Pulmonary artery endothelial cell (primary cell): ENCODE measurements around the gene PACS2. TPM values are rescaled to one million over a fixed set of nuclear protein-coding genes. Genes with fewer than 3 reads are reported as not detected.
"Not testable (repeated sequence)": the region's sequence is repeated elsewhere in the genome, so short reads cannot be mapped to it uniquely, and the experiment has no call there.

Experiments
- DNase-seq: peaks from one replicate; pipeline ENCODE4 v3.0.0-alpha.2; 2011; ENCODE audit warnings: low read depth, low spot score
- total RNA-seq: library from RNA; depleted of rRNA; stranded (reverse); fragments of >200 nt; gene quantifications from 2 replicates; pipeline ENCODE4 v1.2.3, GENCODE V29; 2014

Gene PACS2
- total RNA-seq, 1 donor from 2014 or later: 52.6 TPM

GRCh38 chr14:105348945-105349699 is 34.6 kb downstream of the PACS2 start:
- DNase-seq: no peak

- no peak for DNase-seq
Observed at GRCh38 chr14:105349992-105350391, 35.4 kb downstream of the PACS2 start.

DNA sequence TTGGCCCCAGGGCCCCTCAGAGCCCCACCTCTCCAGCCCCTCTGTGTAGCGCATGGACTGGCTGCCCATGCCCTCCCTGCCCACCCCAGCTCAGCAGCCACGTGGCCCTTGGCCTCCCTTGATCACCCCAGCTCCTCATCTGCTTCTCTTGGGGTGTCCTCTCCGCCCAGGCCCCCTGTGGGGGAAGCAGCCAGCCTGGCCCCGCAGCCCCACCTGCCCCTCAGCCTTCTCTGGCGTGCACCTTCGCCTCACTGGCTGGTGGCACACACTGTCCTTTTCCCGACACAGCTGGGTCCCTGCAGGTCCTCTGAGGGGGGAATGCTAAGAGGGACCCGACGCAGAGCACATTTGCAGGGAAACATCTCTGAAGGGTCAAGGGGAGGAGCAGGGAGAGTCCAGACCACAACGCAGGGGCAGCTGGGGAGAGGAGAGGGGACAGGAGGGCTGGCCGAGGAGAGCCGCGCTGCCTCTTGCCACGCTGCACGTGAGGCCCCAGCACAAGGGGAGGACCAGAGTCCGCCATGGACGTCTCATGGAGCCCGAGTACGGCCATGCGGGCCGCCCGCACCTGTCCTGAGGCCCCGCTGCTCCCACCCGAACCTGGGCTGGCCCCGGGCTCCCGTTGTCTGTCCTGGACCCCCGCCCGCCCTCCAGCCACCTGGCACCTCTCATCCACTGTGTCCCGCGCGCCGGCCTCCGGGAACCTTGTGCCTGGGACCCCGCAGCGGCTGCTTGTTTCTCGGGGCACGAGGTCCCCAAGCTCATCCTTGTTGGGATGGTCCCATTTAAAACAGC is 36.1 kb downstream of the PACS2 start:
- no peak for DNase-seq

DNA sequence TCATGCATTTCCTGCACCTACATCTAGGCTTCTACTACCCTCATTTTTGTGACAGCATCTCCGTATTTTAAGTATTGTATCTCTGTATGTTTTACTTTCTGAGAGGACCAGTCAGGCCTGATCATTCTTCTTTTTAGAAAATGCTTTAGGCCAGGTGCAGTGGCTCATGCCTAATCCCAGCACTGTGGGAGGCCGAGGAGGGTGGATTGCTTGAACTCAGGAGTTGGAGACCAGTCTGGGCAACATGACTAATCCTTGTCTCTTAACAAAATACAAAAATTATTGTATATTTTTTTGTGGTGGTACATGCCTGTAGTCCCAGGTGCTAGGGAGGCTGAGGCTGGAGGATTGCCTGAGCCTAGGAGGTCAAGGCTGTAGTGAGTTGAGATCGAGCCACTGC is 36.9 kb downstream of the PACS2 start:
- no peak for DNase-seq

DNA sequence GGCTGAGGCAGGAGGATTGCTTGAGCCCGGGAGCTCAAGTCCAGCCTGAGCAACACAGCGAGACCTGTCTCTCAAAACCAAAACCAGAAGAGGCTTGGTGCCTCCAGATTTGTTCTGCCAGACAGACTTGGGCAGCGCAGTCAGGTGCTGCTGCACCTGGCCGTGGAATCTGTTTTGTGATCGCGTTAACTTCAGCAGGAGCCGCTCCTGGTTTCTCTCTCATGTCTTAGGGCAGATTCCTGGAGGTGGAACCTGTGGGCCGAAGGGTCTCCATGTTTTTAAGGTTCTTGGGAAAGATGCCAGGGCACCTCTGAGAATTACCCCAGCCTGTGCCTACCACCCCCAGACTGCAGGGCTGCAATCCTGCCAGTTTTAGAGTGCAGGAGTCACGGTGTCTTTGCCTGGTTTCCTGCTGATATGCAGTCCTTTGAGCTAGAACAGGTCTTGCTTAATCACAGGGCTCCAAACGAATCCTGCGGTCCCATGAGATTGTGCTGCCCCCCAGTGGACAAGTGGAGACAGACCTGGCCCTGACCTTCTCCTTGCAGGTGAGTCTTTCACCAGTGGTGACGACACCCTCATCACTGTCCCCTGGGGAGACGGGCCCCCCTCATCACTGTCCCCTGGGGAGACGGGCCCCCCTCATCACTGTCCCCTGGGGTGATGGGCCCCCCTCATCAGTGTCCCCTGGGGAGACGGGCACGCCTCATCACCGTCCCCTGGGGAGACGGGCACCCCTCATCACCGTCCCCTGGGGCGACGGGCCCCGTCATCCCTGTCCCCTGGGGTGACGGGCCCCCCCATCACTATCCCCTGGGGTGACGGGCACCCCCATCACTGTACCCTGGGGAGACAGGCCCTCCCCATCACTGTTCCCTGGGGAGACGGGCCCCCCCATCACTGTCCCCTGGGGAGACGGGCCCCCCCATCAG is 37.6 kb downstream of the PACS2 start:
- peak; percentile 57 for DNase-seq

DNA sequence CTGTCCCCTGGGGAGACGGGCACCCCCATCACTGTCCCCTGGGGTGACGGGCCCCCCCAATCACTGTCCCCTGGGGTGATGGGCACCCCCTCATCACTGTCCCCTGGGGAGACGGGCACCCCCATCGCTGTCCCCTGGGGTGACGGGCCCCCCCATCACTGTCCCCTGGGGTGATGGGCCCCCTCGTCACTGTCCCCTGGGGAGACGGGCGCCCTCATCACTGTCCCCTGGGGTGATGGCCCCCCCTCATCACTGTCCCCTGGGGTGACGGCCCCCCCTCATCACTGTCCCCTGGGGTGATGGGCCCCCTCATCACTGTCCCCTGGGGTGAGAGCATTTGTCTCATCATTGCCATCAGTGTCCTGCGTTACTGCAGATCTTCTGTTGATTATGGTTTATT is 38.6 kb downstream of the PACS2 start:
- no peak for DNase-seq

- DNase-seq: no peak
Observed at GRCh38 chr14:105354541-105354940, 40.0 kb downstream of the PACS2 start.

- DNase-seq: no peak
Observed at GRCh38 chr14:105355049-105355575, 40.6 kb downstream of the PACS2 start.

- no peak for DNase-seq
Observed at GRCh38 chr14:105355850-105356604, 41.5 kb downstream of the PACS2 start.

- DNase-seq: no peak
Observed at GRCh38 chr14:105356927-105357326, 42.4 kb downstream of the PACS2 start.

- no peak for DNase-seq
Observed at GRCh38 chr14:105357626-105358025, 43.1 kb downstream of the PACS2 start.

DNA sequence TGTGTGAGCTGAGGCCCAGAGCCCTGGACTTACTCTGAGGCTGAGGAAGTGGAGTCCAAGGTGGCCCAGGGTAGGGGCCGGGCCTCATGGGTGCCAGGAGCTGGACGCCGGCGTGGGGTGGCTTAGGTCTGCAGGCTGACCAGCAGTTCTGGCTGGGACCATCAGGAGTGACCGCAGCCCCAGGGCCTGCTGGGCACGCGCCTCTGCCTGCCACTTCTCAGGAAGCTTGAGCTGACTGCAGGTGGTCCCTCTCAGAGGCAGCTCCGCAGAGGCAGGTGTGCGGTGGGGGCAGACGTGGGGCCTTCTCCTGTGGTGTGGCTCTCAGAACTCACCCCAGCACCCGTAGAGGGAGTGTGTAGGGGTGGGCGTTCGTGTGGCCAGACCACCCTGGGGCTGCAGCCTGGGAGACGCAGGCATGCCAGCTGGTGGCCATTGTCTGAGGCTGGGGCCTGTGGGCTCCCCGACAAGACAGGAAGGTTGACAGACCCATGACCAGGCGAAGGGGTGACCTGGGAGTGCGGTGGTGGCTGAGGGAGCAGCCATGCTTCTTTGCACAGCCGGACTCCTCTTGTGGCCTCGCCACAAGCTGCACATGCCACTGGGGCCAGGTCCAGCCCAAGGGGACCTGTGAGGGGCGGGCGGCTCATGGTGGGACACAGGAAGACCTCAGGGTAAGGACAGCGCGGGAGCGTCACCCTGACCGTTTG is 43.7 kb downstream of the PACS2 start:
- no peak for DNase-seq

GRCh38 chr14:105358943-105359342 is 44.4 kb downstream of the PACS2 start:
- DNase-seq: no peak

DNA sequence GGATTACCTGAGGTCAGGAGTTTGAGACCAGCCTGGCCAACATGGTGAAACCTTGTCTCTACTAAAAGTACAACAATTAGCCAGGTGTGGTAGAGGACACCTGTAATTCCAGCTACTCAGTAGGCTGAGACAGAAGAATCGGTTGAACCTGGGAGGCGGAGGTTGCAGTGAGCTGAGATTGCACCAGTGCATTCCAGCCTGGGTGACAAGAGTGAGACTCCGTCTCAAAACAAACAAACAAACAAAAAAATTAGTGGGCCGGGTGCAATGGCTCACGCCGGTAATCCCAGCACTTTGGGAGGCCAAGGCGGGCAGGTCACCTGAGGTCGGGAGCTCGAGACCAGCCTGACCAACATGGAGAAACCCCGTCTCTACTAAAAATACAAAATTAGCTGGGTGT is 46.9 kb downstream of the PACS2 start:
- not testable (repeated sequence) for DNase-seq

GRCh38 chr14:105363847-105364708 is 49.5 kb downstream of the PACS2 start:
- no peak for DNase-seq

DNA sequence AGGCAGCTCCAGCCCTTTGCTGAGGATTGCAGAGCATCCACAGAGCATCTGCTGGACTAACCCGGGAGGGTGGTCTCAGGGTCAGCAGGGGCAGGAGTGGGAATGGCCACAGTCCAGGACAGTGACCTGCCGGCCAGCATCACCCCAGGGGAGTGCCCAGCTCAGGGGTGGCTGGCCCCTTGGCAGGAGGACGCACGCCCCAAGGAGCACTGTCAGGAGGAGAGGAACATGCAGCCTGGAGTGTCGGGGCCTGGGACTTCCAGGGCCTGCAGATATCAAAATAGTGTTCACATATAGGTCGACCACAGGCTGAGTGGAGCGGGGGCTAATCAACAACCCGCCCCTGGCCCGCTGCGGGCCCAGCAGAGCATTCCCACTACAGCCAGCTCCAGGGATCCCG is 50.6 kb downstream of the PACS2 start:
- DNase-seq: no peak

GRCh38 chr14:105365681-105366080 is 51.1 kb downstream of the PACS2 start:
- no peak for DNase-seq

DNA sequence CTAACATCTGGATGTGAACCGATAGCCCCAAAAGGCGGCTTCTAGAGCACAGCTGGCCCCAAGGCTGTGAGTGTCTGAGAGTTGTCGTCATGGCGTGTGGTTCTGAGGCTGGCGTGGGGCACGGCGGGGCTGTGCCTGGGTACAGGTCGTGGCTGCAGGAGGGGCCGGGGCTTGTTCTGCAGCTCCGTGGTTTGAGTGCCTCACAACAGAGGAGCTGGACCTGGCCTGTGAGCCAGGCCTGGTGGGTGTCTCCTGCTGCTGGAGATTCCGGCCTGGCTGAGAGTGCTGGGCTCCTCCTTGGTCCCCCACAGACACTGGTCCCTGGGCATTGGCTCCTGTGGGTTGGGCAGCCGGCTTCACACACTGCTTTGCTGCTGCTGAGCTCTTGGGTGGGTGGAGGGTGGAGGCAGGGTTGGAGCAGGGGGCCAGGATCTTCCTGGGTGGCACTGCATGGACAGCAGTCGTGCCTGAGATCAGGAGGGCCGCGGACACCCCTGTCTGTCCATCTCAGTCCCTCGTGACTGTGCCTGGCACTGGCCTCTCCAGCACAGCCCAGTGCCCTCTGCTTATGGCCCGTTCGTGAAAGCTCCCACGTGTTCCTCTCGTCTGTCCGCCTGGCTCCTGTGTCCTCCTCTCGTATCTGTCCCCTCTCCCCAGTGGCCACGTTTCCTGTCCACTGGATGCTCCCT is 52.0 kb downstream of the PACS2 start:
- no peak for DNase-seq
